Kidney (tissue), 14 donors: ENCODE results near the gene SPG21. TPM values are rescaled to one million over a fixed set of nuclear protein-coding genes. Genes with fewer than 3 reads are reported as not detected.

Experiments
- DNase-seq, 5 donors: peaks; one replicate each; pipeline ENCODE4 v3.0.0-alpha.2; 2013 to 2020
- FAIRE-seq: peaks from 2 replicates; lab custom pipeline; 2012; peaks lifted over from hg19 to GRCh38; lab: Jason Lieb, UNC
- H3K27ac ChIP-seq, 2 donors: one replicate each; pipeline ENCODE4 v1.7.0; 2013; ENCODE audit warnings: low read depth in 2 of 2, low read length in 2 of 2, inconsistent platforms in 1 of 2
- H3K27me3 ChIP-seq: one replicate; pipeline ENCODE4 v1.7.1; 2013; ENCODE audit warnings: low read length, inconsistent platforms; ENCODE audit not compliant: control insufficient read depth, insufficient read depth
- H3K36me3 ChIP-seq, 3 donors: one replicate each; pipeline versions ENCODE4 v1.7.0 to v1.7.1; 2013; ENCODE audit warnings: low read length in 3 of 3, control low read depth in 1 of 3, inconsistent platforms in 1 of 3; ENCODE audit not compliant: insufficient read depth in 3 of 3, control insufficient read depth in 2 of 3
- H3K4me1 ChIP-seq, 3 donors: one replicate each; pipeline versions ENCODE4 v1.7.0 to v1.7.1; 2013; ENCODE audit warnings: low read length in 3 of 3, inconsistent platforms in 1 of 3, low read depth in 1 of 3; ENCODE audit not compliant: control insufficient read depth in 2 of 3, insufficient read depth in 2 of 3
- H3K4me3 ChIP-seq, 3 donors: one replicate each; pipeline versions ENCODE4 v1.7.0 to v1.8.1; 2013; ENCODE audit warnings: low read length in 3 of 3, control low read depth in 1 of 3, inconsistent platforms in 1 of 3
- H3K9ac ChIP-seq, 3 donors: one replicate each; pipeline versions ENCODE4 v1.7.0 to v1.7.1; 2013; ENCODE audit warnings: low read length in 3 of 3, control low read depth in 1 of 3, inconsistent platforms in 1 of 3
- H3K9me3 ChIP-seq, 3 donors: one replicate each; pipeline versions ENCODE4 v1.7.0 to v1.7.1; 2013; ENCODE audit warnings: low read length in 3 of 3, control low read depth in 1 of 3, inconsistent platforms in 1 of 3; ENCODE audit not compliant: control insufficient read depth in 2 of 3, insufficient read depth in 1 of 3
- CTCF ChIP-seq: IDR thresholded peaks from 3 replicates; pipeline ENCODE4 v1.5.1; 2012; ENCODE audit warnings: mild to moderate bottlenecking, moderate library complexity, borderline replicate concordance; ENCODE audit not compliant: insufficient read depth; ENCODE audit errors: extremely low read depth
- intact Hi-C: fragments of 100-400 bp; cut with DNase I; formaldehyde crosslinking; loops from one replicate; pipeline ENCODE4 v1.11.1; 2022
- polyA plus RNA-seq: library from polyadenylated mRNA; stranded (reverse); fragments of 350-450 nt; fragmentation: Illumina TruSeq; extraction: RNeasy Lipid Tissue Mini Kit (QIAGEN cat#74804); gene quantifications from one replicate; pipeline ENCODE4 v1.2.3, GENCODE V29; 2014; ENCODE audit warnings: low read depth, low replicate concordance; ENCODE audit not compliant: insufficient read depth
- total RNA-seq: library from RNA; stranded (reverse); fragmentation: NEBNext Ultra II Directional; extraction: Animal tissue kit (Norgen Biotek cat#: 25700); gene quantifications from one replicate; pipeline ENCODE4 v1.2.1, GENCODE V29; 2021
- donor health status: control.
- donor health status: control.
- donor health status: control.
- donor health status: control.
- donor health status: control.
- donor health status: DM: yes; HTN: yes; CAD: no.
- donor health status: Normal renal cell carcinoma (clear cell type).

Gene SPG21
- total and polyA plus RNA-seq, 2 donors from 2014 or later: 82.8 to 115 TPM

- intact Hi-C loops: no loop called here
- no peak for TF ChIP-seq CTCF
These were observed 70.0 kb downstream of the SPG21 start for GRCh38 chr15:64919721-64920120.

GRCh38 chr15:64917211-64917610, 72.5 kb downstream of the SPG21 start:
- no peak overlapping the region for H3K27ac ChIP-seq
- TF ChIP-seq CTCF: no peak
- no peaks in the 10 kb centered on the region for H3K9me3 ChIP-seq
- no peaks in the 10 kb centered on the region for H3K27me3 ChIP-seq
- FAIRE-seq: no peak
- no peak overlapping the region for H3K9ac ChIP-seq
- H3K4me3 ChIP-seq: no peak overlapping the region
- intact Hi-C loops: no loop called here
- peaks cover 0 to 1% (median 0%) of the 10 kb centered on the region in 3 donors for H3K4me1 ChIP-seq
- DNase-seq: no peak
- no peaks in the 10 kb centered on the region for H3K36me3 ChIP-seq

More at GRCh38 chr15:64919721-64920120, 70.0 kb downstream of the SPG21 start:
- Histone ChIP-seq H3K4me3 (no peak overlapping the region), H3K36me3 (no peaks in the 10 kb centered on the region), H3K9ac (no peak overlapping the region), H3K27ac (no peak overlapping the region), H3K9me3 (no peaks in the 10 kb centered on the region), H3K4me1 (no peaks in the 10 kb centered on the region), H3K27me3 (no peaks in the 10 kb centered on the region)
- DNase-seq: no peak
- FAIRE-seq: no peak

GRCh38 chr15:64916365-64916764, 73.3 kb downstream of the SPG21 start:
- DNase-seq (peak in 1 of 5 donors; percentile 12), FAIRE-seq (no peak)
- no peak for TF ChIP-seq CTCF
- Histone ChIP-seq H3K36me3 (no peaks in the 10 kb centered on the region), H3K27me3 (no peaks in the 10 kb centered on the region), H3K4me1 (peaks cover 0 to 5% (median 0%) of the 10 kb centered on the region in 3 donors), H3K9me3 (no peaks in the 10 kb centered on the region), H3K4me3 (no peak overlapping the region), H3K9ac (no peak overlapping the region), H3K27ac (no peak overlapping the region)
- intact Hi-C loops: no loop called here
